GM03348 (cell line): ENCODE measurements around the gene CBLC.

Experiments used
- DNase-seq: peaks from one replicate; pipeline ENCODE4 v3.0.0; 2012; ENCODE audit warnings: low spot score

CBLC gene

GRCh38 chr19:44799627-44800346 lies 22.1 kb downstream of the CBLC start:
- no peak for DNase-seq

DNA sequence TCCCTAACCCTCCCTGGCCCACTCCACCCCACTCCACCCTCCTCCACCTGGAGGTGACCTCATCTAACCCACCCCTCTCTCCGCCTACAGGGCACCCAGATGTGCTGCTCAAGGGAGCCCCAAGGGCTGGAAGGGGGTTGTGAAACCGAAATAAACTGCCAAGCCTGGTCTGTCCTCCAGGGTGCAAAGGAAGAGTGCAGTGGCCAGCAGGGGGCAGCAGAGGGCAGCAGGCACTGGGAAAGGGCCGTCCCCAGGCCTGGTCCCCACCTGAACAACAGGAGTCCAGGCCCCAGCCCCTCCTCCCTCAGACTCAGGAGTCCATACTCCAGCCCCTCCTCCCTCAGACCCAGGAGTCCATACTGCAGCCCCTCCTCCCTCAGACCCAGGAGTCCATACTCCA lies 22.8 kb downstream of the CBLC start:
- DNase-seq = peak; percentile 94

DNA sequence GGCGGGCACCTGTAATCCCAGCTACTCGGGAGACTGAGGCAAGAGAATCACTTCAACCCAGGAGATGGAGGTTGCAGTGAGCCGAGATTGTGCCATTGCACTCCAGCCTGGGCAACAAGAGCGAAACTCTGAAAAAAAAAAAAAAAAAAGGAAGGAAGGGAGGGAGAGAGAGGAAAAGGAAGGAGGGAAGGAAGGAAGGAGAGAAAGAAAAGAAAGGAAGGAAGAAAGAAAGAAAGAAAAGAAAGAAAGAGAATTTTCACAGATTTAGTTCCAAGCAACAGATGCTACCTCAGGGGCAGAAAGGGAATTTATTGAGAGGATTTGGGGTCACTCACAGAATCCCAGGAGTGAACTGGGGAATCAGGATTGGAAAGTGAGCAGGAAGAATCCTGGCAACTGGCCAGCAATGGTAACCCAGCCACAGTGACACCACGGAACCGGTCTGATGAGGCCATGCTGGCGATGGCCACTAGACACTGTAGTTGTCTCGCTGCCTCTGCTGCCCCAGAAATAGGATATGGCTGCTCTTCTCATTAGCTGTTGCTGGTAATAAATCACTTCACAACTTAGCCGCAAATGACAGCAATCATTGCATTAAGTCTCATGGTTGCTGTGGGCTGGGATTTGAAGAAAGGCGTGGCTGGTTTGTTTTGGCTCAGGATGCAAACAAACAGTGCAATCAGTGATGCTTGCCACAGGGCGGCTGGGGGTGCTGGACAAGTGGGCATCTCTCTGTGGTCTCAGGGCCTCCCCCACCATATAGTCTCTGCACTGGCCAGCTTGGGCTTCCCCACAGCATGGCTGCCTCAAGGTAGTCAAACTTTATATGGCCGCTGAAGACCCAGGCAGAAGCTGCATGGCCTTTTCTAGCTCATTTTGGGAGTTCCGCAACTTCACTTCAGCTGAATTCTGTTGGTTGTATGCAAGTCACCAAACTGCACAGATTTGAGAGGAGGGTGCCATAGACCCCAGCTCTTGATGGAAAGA lies 26.0 kb downstream of the CBLC start:
- no peak for DNase-seq

GRCh38 chr19:44806291-44806690 lies 28.6 kb downstream of the CBLC start:
- DNase-seq = no peak

- no peak for DNase-seq
Observed at GRCh38 chr19:44807162-44807561, 29.5 kb downstream of the CBLC start.

DNA sequence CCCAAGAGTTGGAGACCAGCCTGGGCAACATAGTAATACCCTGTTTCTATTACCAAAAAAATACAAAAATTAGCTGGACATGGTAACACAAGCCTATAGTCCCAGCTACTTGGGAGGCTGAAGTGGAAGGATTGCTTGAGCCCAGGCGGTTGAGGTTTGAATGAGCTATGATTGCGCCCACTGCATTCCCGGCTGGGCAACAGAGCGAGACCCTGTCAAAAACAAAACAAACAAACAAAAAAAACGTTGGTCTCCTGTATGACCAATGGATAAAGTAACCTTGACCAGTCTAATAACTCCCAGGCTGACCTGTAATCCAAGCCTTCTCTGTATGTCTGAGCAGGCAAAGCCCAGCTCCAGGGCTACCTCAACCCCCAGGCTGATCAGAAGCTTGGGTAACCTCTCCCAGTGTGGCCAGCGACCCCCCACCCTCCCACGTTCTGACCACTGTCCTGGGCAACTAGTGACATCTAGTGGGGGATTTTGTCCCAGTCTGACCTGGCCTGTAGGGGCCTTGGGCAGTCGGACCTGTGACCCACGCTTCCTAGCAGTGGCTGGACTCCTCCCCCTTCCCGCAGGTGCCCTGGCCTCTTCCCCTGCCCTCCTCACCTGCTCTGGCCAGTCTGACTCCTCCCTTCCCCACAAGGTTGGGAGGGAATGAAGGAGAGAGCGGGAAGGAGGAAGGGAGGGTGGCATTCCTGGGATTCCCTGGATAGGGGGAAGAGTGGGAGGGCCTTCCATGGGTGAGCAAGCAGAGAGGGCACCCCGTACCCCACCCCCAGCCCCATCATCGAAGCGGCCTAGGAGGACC lies 30.2 kb downstream of the CBLC start:
- peak; percentile 64 for DNase-seq

- DNase-seq = peak; percentile 96
Observed at GRCh38 chr19:44808463-44809371, 31.0 kb downstream of the CBLC start, which contains the start of gene BCAM. BCAM (plus strand) TSS chr19:44809103; CDS start chr19:44809125, 22 bp downstream.

DNA sequence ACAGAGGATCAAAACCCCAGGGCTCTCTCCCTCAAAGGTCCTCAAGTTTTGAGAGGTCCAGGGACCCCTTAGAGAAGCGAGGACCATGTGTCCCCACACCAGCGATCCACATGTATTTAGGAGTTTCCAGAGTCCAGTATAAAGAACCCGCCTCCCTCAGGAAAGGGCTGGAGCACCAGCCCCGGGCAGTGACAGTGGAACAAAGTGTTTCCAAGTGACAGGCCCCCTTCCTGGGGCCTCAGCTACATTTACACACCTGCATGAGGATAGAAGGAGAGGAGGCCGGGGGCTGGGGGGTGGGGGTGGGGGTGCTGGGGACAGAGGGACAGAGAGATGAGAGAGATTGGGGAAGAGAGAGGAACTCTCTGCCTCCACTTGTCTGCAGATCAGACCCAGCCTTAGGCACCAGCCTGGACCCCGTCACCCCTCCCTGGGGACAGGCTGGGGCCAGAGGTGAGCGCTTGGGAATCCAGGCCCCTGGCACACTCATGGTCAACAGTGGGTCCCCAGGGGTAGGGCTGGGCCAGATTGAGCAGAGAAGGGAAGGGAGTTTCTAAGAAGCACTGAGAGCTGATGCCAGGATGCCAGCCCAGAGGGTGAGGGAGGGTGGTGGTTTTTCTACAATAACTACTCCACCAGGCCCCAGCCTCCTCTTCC lies 32.0 kb downstream of the CBLC start:
- no peak for DNase-seq

- no peak for DNase-seq
Observed at GRCh38 chr19:44810234-44811121, 32.8 kb downstream of the CBLC start.

DNA sequence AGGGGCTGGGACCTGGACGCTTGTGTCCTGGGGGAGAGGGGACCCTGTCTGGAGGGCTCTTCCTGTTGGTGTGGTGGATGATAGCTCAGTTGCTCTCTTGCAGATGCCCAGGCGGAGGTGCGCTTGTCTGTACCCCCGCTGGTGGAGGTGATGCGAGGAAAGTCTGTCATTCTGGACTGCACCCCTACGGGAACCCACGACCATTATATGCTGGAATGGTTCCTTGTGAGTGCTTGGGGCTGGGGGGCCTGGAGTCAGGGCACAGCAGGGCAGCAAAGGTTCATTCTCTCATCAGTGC lies 33.4 kb downstream of the CBLC start:
- DNase-seq = no peak

- peak; percentile 3 for DNase-seq
Observed at GRCh38 chr19:44812142-44812718, 34.5 kb downstream of the CBLC start.

- DNase-seq = no peak
Observed at GRCh38 chr19:44813070-44813840, 35.6 kb downstream of the CBLC start.

- DNase-seq = no peak
Observed at GRCh38 chr19:44813841-44814470, 36.3 kb downstream of the CBLC start.

DNA sequence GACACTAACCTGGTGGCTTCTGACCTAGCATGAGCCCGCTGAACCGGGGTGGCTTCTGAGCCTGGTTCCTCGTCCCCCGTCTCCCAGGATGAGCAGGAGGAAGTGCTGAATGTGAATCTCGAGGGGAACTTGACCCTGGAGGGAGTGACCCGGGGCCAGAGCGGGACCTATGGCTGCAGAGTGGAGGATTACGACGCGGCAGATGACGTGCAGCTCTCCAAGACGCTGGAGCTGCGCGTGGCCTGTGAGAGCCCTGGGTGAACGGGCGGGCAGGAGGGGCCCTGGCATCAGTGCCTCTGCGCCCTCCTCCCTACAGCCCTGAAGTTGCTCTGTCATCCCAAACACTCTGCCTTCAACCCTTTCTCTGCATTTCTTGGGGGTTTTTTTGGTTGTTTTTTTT lies 36.8 kb downstream of the CBLC start:
- no peak for DNase-seq

GRCh38 chr19:44816301-44816700 lies 38.6 kb downstream of the CBLC start:
- no peak for DNase-seq

- DNase-seq = no peak
Observed at GRCh38 chr19:44817725-44818465, 40.2 kb downstream of the CBLC start.

DNA sequence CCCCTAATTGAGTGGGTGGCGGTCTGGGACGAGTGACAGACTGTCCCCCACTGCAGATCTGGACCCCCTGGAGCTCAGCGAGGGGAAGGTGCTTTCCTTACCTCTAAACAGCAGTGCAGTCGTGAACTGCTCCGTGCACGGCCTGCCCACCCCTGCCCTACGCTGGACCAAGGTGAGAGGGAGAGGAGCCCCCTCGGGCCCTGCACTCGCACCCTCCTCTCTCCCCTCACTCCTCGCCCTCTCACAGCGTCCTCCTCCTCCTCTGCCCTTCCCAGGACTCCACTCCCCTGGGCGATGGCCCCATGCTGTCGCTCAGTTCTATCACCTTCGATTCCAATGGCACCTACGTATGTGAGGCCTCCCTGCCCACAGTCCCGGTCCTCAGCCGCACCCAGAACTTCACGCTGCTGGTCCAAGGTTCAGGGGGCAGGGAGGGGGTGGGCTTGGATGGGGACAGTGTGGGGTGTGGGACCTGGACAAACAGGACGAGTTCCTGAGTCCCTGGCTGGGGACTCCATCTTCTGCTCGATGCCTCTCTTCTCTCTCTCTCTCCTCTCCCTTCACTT lies 40.9 kb downstream of the CBLC start:
- DNase-seq = no peak
